Activated CD8-positive, alpha-beta memory T cell treated with anti-CD3 and anti-CD28 coated beads, Interleukin-2, amount 50 U/mL, for 24 hours (primary cell): ENCODE measurements around the gene PDHA2.
"Not testable (repeated sequence)": the region's sequence is repeated elsewhere in the genome, so short reads cannot be mapped to it uniquely, and the experiment has no call there.

Source experiments
- DNase-seq: peaks from one replicate; pipeline ENCODE4 v3.0.0-alpha.2; 2020; ENCODE audit errors: extremely low read depth

Gene PDHA2

GRCh38 chr4:95839891-95840290 is at the start of gene PDHA2:
Gene PDHA2, plus strand, starts transcription at chr4:95840093. Its CDS starts 58 bp downstream, at chr4:95840151.
- DNase-seq, result no peak

- no peak for DNase-seq
Observed at GRCh38 chr4:95798003-95798402, 41.9 kb upstream of the PDHA2 start.

GRCh38 chr4:95798727-95799126 is 41.2 kb upstream of the PDHA2 start:
- no peak for DNase-seq

GRCh38 chr4:95821867-95822266 is 18.0 kb upstream of the PDHA2 start:
- DNase-seq, result no peak

- DNase-seq, result no peak
Observed at GRCh38 chr4:95825546-95825945, 14.3 kb upstream of the PDHA2 start.

DNA sequence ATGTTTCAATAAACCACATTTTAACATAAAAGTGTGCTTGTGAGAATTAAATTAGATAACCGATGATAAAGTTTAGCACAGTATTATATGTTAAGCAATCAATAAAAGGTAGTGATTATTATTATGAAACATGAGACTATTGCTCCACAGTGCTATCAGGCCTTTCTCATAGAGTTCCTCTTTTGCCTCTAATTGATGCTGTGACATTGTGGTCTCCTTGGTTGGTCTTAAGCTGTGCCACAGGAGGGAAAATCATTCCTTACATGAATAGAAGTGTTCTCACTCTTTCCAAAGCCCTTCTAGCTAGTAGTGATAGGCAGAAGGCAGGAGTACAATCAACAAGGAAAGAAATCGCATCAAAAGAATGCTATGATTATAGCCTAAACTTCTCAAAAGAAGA is 9.2 kb upstream of the PDHA2 start:
- DNase-seq, result no peak

DNA sequence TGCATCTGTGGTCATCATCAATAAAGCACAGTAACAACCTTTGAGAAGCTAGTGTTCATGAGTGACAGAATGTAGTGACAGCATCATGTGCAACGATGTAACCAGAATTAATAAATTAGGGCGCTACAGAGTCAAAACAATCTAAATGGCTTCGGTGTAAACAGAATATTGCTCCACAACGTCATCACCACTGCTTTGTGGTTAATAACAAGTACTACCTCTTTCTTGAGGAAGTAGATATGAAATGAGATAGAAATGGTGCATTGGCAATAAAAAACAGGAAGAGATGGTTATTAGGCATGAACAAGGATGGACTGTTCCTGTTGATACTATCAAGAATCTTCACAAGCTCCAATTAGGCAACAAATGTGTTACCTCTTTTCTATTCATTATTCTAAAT is 8.7 kb upstream of the PDHA2 start:
- no peak for DNase-seq

DNA sequence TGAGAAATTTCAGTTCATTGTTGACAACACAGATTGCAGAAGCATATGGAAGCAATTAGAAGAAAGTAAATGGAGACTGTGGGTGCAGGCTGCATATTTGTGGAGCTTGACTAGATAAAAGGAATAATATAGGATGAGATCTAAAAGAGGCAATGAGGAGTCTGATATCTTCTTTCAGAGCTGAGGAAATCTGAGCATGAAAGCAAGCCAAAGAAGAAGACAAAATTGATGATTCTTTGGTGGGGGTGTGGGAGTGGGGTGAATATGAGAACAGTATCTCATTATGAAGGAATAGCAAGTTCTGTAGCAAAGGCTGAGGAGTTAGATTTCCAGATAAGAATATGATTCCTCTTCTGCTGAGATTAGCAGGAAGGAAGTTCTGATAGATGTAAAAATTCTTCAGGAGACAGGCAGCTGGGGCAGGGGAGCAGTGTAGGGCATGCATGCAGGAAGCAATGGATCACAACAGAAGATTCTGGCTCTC is 6.1 kb upstream of the PDHA2 start:
- no peak for DNase-seq

GRCh38 chr4:95835672-95836071 is 4.2 kb upstream of the PDHA2 start:
- DNase-seq, result no peak

- DNase-seq, result no peak
Observed at GRCh38 chr4:95838192-95838591, 1.7 kb upstream of the PDHA2 start.

- no peak for DNase-seq
Observed at GRCh38 chr4:95847908-95848460, 8.1 kb downstream of the PDHA2 start.

- DNase-seq, result no peak
Observed at GRCh38 chr4:95850161-95850560, 10.3 kb downstream of the PDHA2 start.

- no peak for DNase-seq
Observed at GRCh38 chr4:95857761-95858160, 17.9 kb downstream of the PDHA2 start.

GRCh38 chr4:95867919-95868318 is 28.0 kb downstream of the PDHA2 start:
- no peak for DNase-seq

DNA sequence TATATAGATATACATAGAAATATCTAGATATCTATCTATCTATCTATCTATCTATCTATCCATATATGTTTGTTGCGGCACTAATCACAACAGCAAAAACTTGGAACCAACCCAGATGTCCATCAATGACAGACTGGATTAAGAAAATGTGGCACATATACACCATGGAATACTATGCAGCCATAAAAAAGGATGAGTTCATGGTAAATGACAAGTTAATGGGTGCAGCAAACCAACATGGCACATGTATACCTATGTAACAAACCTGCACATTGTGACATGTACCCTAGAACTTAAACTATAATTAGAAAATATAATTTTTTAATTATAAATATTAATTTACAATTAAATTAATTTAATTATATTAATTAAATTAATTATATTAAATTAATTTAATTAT is 29.5 kb downstream of the PDHA2 start:
- DNase-seq, result not testable (repeated sequence)

DNA sequence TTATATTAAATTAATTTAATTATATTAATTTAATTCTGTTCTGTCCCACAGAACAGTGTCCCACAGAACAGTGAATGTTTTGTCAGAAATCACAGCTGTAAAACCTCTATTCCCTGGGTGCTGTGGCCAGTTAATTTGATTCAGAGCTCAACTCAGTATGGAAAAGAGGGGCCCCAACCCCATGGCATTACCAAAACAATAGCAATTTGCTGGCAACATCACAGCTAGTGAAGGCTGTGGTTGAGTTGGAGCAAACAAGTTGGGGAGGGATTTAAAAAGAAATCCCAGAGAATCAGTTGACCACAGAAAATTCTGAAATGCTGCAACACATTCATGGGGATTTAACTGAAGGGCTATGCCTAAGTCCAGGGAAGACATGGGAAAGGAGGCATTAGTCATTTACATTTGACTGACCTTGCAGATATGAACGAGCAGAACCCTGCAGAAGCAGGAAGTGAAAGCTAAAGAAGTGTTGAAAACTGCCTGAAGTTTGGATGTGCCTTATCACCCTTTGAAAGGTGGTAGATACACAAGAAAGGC is 30.1 kb downstream of the PDHA2 start:
- DNase-seq, result no peak

GRCh38 chr4:95877636-95878035 is 37.7 kb downstream of the PDHA2 start:
- no peak for DNase-seq

DNA sequence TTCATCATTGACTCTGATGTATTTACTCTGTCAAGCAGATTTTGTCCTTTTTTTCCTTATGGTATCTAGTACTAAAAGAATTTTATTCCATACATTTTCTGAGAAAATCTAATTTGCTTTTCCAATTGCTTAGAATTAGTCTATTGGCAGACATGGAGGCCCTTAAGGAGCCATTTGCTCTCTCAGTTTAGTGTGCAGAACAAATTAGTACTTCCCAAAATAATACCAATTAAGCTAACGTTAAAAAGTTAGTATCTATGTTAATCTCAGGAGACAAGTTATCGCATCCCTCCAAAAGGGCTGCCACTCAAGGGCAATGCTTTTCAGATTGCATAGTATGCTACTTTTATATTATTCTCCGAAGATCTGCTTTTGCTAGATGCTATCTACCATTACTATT is 47.7 kb downstream of the PDHA2 start:
- no peak for DNase-seq

GRCh38 chr4:95889662-95890061 is 49.8 kb downstream of the PDHA2 start:
- DNase-seq, result no peak
